VCaP (cell line): ENCODE results near the gene DTD1.

Experiments
- H3K27ac ChIP-seq: fragments of 450-650 bp; 2 replicates; pipeline ENCODE4 v1.5.1; 2017
- TF ChIP-seq, protein P1 (sequence below): fragments of 450-650 bp; conservative IDR thresholded peaks from 2 replicates; pipeline ENCODE4 v1.5.1; 2017; ENCODE audit warnings: mild to moderate bottlenecking, moderate library complexity

DTD1 gene

DNA sequence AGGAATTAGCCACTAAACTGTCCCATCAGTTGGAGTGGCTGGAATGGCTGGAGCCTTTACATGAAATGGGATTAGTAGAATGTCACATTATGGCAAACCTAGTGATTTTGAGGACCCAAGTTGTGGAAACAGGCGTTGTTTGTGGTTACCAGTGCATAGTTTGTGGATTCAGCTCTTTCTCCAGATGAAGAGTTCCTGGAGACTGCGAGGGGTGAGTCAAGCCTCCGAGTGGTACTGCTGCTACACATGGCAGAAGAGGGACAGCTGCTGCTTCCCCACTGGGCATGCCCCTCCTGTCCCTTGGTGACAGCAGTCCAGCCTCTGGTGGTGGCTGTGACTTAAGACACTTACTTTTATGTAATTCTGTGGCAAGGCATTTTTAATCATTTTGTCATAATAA lies 131.6 kb downstream of the DTD1 start:
- TF ChIP-seq, protein P1, sequence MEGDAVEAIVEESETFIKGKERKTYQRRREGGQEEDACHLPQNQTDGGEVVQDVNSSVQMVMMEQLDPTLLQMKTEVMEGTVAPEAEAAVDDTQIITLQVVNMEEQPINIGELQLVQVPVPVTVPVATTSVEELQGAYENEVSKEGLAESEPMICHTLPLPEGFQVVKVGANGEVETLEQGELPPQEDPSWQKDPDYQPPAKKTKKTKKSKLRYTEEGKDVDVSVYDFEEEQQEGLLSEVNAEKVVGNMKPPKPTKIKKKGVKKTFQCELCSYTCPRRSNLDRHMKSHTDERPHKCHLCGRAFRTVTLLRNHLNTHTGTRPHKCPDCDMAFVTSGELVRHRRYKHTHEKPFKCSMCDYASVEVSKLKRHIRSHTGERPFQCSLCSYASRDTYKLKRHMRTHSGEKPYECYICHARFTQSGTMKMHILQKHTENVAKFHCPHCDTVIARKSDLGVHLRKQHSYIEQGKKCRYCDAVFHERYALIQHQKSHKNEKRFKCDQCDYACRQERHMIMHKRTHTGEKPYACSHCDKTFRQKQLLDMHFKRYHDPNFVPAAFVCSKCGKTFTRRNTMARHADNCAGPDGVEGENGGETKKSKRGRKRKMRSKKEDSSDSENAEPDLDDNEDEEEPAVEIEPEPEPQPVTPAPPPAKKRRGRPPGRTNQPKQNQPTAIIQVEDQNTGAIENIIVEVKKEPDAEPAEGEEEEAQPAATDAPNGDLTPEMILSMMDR = no peak
- H3K27ac ChIP-seq = no peak overlapping the region

DNA sequence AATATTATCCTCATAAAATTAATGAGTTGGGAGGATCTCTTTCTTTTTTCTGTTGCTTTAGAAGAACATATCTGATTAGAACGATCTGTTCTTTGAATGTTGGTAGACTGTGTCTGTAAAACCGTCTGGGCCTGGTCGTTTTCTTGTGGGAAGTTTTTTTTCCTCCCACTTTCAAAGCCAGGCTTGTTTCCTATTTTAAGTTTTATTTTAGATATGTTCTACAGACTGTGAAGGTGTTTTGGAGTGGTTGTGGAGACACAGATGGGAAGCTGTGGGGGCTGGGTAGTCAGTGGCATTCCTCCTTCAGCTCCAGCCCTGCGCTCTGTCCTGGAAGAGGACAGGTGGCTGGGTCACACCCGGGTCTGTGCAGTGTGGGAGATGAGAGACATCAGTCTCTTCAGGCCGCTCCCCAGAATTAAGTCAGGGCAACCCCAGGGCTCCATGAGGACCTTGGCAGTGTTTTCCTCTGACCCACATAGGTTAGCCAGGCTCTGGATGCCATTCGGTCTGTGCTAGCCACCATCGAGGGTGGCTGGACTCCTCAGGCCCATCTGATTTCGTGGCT lies 133.8 kb downstream of the DTD1 start:
- TF ChIP-seq, protein P1 = no peak

DNA sequence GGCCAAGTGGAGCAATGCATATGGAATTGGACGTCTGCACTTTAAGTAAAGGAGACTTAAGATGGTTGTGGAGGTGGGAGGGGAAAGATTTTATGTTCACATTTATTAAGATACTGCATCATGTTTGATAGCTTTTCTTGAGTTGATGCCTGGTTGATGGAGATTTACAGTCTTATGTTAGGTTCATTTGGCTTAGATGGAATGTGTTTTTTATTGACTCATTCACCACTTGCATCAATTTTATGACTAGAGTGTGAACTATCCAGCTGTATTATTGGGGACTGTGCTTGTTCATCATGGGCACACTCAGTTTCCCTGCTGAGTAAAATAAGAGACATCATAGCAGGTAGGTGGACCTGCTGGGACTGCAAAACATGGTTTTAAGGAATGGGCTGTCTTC lies 134.5 kb downstream of the DTD1 start:
- H3K27ac ChIP-seq = no peak overlapping the region
- TF ChIP-seq, protein P1 = no peak

More for the DNA sequence above, 133.8 kb downstream of the DTD1 start:
- peak overlapping the region; percentile 24; the same call in 1 of the 2 replicates for H3K27ac ChIP-seq

DNA sequence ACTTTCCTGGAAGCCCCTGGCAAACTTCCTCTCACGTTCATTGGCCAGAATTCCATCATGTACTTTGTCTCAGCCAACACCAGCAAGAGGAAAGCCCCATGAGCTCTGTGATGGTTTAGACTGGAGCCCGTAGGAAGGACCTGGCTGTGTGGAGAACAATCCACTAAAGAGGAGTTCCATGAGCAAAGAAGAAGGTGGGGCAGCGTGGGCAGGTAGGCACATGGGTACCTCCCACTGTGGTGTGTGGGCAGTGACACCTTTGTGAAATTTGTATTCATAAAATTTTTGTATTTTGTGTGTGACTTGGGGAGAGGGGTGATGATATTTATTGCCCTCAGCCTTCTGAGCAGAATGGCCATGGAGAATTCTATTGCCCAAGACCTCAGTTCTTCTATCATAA lies 136.2 kb downstream of the DTD1 start:
- TF ChIP-seq, protein P1 = no peak
- no peak overlapping the region for H3K27ac ChIP-seq

DNA sequence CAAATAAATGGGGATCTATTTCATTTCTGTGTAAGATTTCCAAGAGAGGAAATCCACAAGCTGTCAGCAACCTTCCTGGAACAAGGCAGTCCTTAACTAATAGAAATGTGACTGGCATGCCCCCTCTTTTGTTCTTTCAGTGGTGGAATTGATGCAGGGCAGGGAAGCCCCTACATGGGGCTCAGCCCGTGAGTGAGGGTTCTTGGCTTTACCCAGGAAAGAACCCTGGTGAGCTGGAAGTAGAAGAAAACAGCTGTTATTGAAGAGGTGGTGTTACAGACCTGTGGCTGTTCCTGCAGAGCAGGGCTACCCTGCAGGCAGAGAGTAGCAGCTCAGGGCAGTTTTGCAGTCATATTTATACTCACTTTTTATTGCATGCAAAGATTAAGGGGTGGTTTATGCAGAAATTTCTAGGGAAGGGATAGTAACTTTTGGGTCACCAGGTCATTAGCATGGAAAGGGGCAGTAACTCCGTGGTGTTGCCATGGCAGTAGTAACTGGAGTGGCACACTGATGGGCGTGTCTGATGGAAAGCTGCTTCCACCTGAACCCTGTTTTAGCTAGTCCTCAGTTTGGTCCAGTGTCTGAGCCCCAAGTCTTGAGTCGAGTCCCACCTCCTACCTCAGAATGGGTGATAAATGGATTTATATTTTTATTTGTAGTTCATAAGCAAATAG lies 137.1 kb downstream of the DTD1 start:
- TF ChIP-seq, protein P1 = no peak
- H3K27ac ChIP-seq = no peak overlapping the region

DNA sequence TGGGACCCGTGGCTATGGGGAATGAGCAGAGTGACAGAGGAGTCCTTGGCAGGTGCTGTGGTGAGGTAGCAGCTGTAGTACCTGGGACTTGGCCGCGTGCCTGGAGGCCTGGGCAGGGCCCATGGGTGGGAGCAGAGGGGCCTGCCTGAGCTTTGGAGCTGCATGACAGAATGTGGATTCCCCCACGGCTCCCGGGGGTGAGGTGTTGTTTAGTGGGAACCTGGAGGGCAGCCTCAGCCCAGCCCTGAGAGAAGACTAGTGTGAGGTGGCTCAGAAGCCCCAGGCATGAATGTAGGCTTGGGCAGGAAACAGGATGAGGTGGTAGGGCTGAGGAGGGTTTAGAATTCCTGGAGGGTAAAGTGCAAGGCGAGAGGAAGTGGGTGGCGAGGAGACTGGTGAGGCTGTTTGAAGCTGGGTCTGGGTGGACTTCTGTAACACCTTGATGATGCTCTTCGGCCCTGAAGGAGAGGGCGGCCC lies 139.2 kb downstream of the DTD1 start:
- no peak overlapping the region for H3K27ac ChIP-seq
- TF ChIP-seq, protein P1 = no peak

DNA sequence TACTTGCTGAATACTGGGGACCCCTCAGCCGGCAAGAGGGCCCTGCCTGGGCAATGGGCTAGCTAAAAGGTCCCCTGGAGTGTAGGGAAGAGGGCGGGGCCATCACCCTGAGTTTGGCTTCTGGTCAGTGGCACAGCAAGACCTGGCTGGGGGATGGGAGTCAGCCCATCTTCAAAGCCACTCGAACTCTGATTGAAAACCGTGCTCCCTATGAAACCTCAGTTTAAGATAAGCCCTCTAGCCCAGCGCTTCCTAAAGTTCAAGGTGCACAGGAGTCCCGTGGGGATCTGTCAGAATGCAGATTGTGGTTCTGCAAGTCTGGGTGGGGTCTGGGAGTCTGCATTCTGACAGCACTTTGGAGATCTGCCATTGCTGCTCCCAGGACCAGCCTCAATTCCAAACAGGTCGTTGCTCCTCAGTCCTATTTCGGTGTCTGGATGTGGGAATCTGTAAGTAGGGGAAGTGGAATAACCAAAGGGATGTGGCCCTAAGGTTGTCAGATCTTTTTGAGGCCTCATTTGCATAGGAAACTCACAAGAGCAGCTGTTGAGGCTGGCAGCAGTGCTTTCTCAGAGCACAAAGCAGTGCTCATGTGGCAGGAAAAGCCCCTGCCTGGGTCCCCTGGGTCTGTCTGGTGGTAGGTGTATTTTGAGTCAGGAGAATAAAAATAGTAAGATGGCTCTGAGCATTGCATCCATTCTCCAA lies 140.5 kb downstream of the DTD1 start:
- TF ChIP-seq, protein P1 = no peak
- no peak overlapping the region for H3K27ac ChIP-seq
